ENCODE results near the gene ST8SIA4.

DNA sequence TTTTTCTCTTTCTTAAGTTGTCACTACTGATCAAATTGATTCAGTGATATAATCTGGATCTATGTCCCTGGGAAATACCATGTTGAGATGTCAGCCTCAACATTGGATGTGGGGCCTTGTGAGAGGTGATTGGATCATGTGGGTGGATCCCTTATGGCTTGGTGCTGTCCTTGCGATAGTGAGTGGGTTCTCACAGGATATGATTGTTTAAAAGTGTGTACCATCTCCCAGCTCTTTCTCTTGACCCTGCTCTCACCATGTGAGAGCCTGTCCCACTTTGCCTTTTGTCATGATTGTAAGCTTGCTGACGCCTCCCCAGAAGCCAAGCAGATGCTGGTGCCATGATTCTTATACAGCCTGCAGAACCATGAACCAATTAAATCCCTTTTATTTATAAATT lies 68.6 kb downstream of the ST8SIA4 start:
- no peak for TF ChIP-seq CTCF (IDR thresholded peaks at IDR 0.05)
- no peak for TF ChIP-seq ZFX (IDR thresholded peaks at IDR 0.05; ENCODE audit: borderline replicate concordance)
